GM18907 (cell line): ENCODE data around the gene MED8.
A peak's percentile ranks its signal among the peaks of the same experiment; 100 is the strongest.

Experiments
- ATAC-seq: cut with Tn5 transposase; IDR thresholded peaks from one replicate; pipeline ENCODE4 v1.9.1; 2021; ENCODE audit warnings: mild to moderate bottlenecking, moderate library complexity; ENCODE audit not compliant: unreplicated experiment

The MED8 gene

GRCh38 chr1:43389326-43390313 lies at the start of gene MED8, which contains the start of gene SZT2:
TSS of gene MED8 (minus strand) at chr1:43389800. CDS start at chr1:43389764, 36 bp downstream.
TSS of gene SZT2 (plus strand) at chr1:43389899. CDS start at chr1:43389969, 70 bp downstream.
- peak; percentile 88 for ATAC-seq

GRCh38 chr1:43438953-43439581 lies 49.5 kb upstream of the MED8 start:
- ATAC-seq, result no peak

GRCh38 chr1:43438576-43438952 lies 49.0 kb upstream of the MED8 start:
- no peak for ATAC-seq

- ATAC-seq, result no peak
Observed at GRCh38 chr1:43438006-43438405, 48.4 kb upstream of the MED8 start.

GRCh38 chr1:43437031-43437973 lies 47.7 kb upstream of the MED8 start:
- ATAC-seq, result no peak

GRCh38 chr1:43436371-43436770 lies 46.8 kb upstream of the MED8 start:
- no peak for ATAC-seq

- no peak for ATAC-seq
Observed at GRCh38 chr1:43435146-43436145, 45.8 kb upstream of the MED8 start.

- no peak for ATAC-seq
Observed at GRCh38 chr1:43434256-43434655, 44.7 kb upstream of the MED8 start.

- no peak for ATAC-seq
Observed at GRCh38 chr1:43432907-43433306, 43.3 kb upstream of the MED8 start.

- no peak for ATAC-seq
Observed at GRCh38 chr1:43432171-43432860, 42.7 kb upstream of the MED8 start.

- ATAC-seq, result no peak
Observed at GRCh38 chr1:43431676-43432075, 42.1 kb upstream of the MED8 start.

GRCh38 chr1:43430831-43431230 lies 41.2 kb upstream of the MED8 start:
- ATAC-seq, result no peak

GRCh38 chr1:43427941-43428340 lies 38.3 kb upstream of the MED8 start:
- ATAC-seq, result no peak

- no peak for ATAC-seq
Observed at GRCh38 chr1:43427524-43427923, 37.9 kb upstream of the MED8 start.

- ATAC-seq, result no peak
Observed at GRCh38 chr1:43426221-43426620, 36.6 kb upstream of the MED8 start.

- no peak for ATAC-seq
Observed at GRCh38 chr1:43425045-43425444, 35.4 kb upstream of the MED8 start.

- no peak for ATAC-seq
Observed at GRCh38 chr1:43423672-43424550, 34.3 kb upstream of the MED8 start.

- no peak for ATAC-seq
Observed at GRCh38 chr1:43422995-43423671, 33.5 kb upstream of the MED8 start.
